Transverse colon (tissue), 4 donors: Measurements from ENCODE around the gene PFN3.

Source experiments
- CTCF ChIP-seq, 5 experiments: fragments of 200-600 bp in 3 of 5; fragments of 450-650 bp in 2 of 5; sonication (generic) in 3 of 5; IDR thresholded peaks; 1 replicate in 2 of 5; 2 replicates in 3 of 5; pipeline ENCODE4 v1.5.1; 2016 to 2017; ENCODE audit warnings: antibody characterized with exemption in 5 of 5, inconsistent platforms in 3 of 5, mild to moderate bottlenecking in 2 of 5, moderate library complexity in 1 of 5
- POLR2A ChIP-seq: fragments of 450-650 bp; IDR thresholded peaks from one replicate; pipeline ENCODE4 v1.6.1; 2016; ENCODE audit warnings: antibody characterized with exemption, mild to moderate bottlenecking, moderate library complexity
- POLR2AphosphoS5 ChIP-seq, 3 donors: sonication (generic); formaldehyde crosslinking; IDR thresholded peaks; one replicate each; pipeline ENCODE4 v1.6.1; 2016; ENCODE audit warnings: antibody characterized with exemption in 3 of 3

DNA sequence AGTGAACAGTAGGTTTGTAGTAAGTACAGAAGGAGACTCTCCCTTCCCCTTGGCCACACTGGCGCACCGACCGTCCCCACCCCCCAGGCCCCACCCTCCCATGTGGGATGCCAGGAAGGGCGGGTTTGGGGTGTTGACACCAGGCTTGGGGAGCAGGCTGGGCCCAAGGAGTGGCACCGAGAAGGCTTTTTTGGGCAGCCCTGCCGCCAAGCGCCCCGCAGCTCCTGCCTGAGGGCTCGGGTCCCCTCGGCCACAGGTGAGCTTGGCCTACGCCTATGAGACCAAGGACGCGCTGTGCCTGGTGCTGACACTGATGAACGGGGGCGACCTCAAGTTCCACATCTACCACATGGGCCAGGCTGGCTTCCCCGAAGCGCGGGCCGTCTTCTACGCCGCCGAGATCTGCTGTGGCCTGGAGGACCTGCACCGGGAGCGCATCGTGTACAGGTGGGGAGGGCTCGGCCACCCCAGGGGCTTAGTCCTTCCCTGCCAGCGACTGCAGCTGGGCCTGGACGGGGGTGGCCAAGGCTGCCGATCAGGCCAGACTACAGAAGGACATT, 33.3 kb upstream of the PFN3 start:
- TF ChIP-seq POLR2A (no peak), POLR2AphosphoS5 (IDR thresholded peaks at IDR 0.05) (no peak), CTCF (IDR thresholded peaks at IDR 0.05) (no peak)
